HG02852 (cell line): Measurements from ENCODE around the gene TMEM117.
"Not testable (repeated sequence)": the region's sequence is repeated elsewhere in the genome, so short reads cannot be mapped to it uniquely, and the experiment has no call there.

Experiments used
- ATAC-seq: cut with Tn5 transposase; IDR thresholded peaks from one replicate; pipeline ENCODE4 v1.9.1; 2021; ENCODE audit warnings: mild to moderate bottlenecking, moderate library complexity; ENCODE audit not compliant: unreplicated experiment

The TMEM117 gene

GRCh38 chr12:44015333-44015941, 179.6 kb downstream of the TMEM117 start:
- peak; percentile 82 for ATAC-seq

- ATAC-seq, result no peak
Measured at GRCh38 chr12:44017216-44017615, 181.3 kb downstream of the TMEM117 start.

GRCh38 chr12:44019118-44019517, 183.2 kb downstream of the TMEM117 start:
- ATAC-seq, result no peak

- no peak for ATAC-seq
Measured at GRCh38 chr12:44020555-44020954, 184.7 kb downstream of the TMEM117 start.

GRCh38 chr12:44021471-44021971, 185.6 kb downstream of the TMEM117 start:
- ATAC-seq, result peak; percentile 96

GRCh38 chr12:44025499-44025898, 189.6 kb downstream of the TMEM117 start:
- ATAC-seq, result no peak

GRCh38 chr12:44026046-44026445, 190.2 kb downstream of the TMEM117 start:
- ATAC-seq, result no peak

- not testable (repeated sequence) for ATAC-seq
Measured at GRCh38 chr12:44026926-44027325, 191.0 kb downstream of the TMEM117 start.

GRCh38 chr12:44029194-44029593, 193.3 kb downstream of the TMEM117 start:
- ATAC-seq, result no peak

- ATAC-seq, result no peak
Measured at GRCh38 chr12:44031472-44032185, 195.7 kb downstream of the TMEM117 start.

- ATAC-seq, result no peak
Measured at GRCh38 chr12:44034906-44035305, 199.0 kb downstream of the TMEM117 start.

- no peak for ATAC-seq
Measured at GRCh38 chr12:44036875-44037443, 201.1 kb downstream of the TMEM117 start.

GRCh38 chr12:44038411-44038810, 202.5 kb downstream of the TMEM117 start:
- no peak for ATAC-seq

- not testable (repeated sequence) for ATAC-seq
Measured at GRCh38 chr12:44044491-44044890, 208.6 kb downstream of the TMEM117 start.

GRCh38 chr12:44046732-44047417, 211.0 kb downstream of the TMEM117 start:
- no peak for ATAC-seq

GRCh38 chr12:44052554-44052953, 216.7 kb downstream of the TMEM117 start:
- ATAC-seq, result no peak

GRCh38 chr12:44053549-44054127, 217.8 kb downstream of the TMEM117 start:
- no peak for ATAC-seq

GRCh38 chr12:44054281-44054680, 218.4 kb downstream of the TMEM117 start:
- no peak for ATAC-seq

- no peak for ATAC-seq
Measured at GRCh38 chr12:44058366-44058765, 222.5 kb downstream of the TMEM117 start.

GRCh38 chr12:44059476-44059875, 223.6 kb downstream of the TMEM117 start:
- no peak for ATAC-seq

GRCh38 chr12:44063671-44064070, 227.8 kb downstream of the TMEM117 start:
- ATAC-seq, result no peak
